Measurements from ENCODE around the gene SNX25.
A peak's percentile ranks its signal among the peaks of the same experiment; 100 is the strongest.

SNX25 gene

DNA sequence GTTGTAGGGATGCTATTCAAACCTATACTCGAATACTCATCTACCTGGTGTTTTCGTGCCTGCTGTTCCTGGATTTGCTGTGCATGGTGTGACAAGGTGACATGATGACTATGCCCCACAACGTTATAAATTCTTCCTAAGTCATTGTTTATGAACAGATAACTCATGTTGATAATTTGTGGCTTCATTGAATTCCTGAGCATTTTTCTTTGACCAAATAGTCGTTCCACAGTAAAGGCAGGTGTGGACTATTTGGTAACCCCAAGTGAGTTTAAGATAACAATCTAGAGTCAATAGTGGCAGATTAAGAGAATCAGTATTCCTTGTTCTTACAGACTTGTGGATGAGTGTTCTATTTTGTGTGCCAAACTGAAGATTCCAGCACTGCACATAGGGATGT lies 59.9 kb downstream of the SNX25 start:
- DNase-seq: no peak

GRCh38 chr4:185270037-185270436 lies 60.6 kb downstream of the SNX25 start:
- no peak for DNase-seq

DNA sequence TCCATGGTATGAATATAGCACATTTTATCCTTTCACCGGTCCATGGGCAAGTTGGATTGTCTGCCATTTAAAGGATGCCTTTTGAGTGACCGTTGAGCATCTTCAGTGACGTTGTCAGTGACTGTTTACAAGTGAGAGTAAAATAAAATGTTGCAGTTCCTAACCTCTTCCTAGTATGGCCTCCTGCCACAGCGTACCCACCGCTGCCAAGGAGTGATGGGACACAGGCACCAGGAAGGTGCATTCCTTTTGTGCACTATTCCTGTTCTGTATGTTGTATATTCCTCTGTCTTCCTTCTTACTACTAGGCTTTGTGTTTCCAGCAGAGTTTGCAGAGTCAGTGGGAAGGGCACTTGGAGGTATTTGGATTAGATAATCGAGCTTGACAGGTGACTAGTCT lies 61.5 kb downstream of the SNX25 start:
- DNase-seq: no peak

GRCh38 chr4:185272245-185272644 lies 62.8 kb downstream of the SNX25 start:
- no peak for DNase-seq

DNA sequence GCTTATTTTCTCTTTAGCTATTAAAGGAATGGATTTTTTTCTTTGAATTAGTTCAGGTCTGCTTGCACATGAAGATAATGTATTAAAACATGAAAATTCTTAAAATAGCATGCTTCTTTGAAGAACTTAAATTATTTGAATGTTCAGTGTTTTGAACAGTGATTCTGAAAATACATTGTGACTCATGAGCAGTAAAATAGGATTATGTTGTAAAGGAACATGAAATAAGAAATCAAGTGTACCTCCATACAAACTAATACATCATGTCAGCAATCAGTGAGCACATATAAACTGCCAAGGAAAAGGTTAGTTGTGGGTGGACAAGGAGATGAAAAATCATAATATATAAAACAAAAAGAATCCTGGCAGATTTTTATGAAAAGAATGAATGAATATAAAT lies 66.1 kb downstream of the SNX25 start:
- DNase-seq: no peak

- no peak for DNase-seq
Measured at GRCh38 chr4:185276036-185276435, 66.6 kb downstream of the SNX25 start.

- DNase-seq: no peak
Measured at GRCh38 chr4:185278716-185279115, 69.3 kb downstream of the SNX25 start.

DNA sequence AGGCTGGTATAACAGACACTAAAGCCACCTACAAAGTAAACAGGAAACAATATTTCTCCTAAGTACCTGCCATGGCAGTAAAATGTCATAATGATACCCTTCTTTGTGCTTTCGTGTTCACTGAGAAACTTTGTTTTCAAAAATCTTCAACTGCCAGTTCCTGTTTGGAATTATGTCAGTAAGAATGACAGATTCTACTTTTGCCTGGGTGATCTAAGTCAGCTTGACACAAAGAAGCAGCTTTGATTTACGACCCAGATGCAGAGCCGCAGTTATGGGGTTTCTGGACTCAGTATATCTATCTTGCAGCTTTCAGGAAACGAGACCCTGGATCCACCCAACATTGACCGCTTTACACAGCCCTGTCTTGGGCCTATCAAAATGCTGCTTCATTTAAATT lies 71.2 kb downstream of the SNX25 start:
- DNase-seq: no peak

DNA sequence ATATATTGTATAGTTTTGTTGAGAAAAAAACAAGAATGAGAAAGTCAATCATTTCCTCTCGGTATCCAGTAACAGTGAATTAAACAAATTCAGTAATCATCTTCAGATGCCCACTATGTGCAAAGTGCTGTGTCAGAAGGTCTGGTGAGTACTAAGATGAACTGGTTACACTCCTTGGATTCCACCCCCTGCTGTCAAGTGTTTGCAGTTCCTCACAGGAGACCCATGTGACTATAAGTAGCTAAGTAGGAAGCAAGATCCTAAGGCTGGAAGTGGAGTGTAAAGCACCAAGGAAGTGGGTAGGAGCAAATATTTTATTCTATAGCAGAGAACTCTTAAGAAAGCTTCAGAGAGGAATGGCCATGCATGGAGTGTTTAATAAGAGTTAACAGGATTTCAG lies 73.6 kb downstream of the SNX25 start:
- no peak for DNase-seq

DNA sequence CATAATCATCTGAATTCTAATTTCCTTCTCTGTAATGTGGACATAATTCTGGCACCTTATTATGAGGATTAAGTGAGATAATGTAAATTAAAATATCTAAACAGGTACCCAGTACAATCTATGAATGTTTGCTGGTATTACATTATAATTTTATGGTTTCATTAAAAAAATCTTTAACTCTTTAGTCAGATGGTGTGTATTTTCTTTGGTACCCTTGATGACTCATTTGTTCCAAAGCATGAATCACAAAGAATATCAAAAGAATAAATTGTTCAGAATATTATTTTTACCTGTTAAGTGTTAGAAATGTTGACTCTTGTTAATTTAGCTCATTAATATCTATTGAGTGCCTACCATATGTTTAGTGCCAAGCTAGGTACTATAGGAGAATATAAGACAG lies 74.3 kb downstream of the SNX25 start:
- DNase-seq: no peak

DNA sequence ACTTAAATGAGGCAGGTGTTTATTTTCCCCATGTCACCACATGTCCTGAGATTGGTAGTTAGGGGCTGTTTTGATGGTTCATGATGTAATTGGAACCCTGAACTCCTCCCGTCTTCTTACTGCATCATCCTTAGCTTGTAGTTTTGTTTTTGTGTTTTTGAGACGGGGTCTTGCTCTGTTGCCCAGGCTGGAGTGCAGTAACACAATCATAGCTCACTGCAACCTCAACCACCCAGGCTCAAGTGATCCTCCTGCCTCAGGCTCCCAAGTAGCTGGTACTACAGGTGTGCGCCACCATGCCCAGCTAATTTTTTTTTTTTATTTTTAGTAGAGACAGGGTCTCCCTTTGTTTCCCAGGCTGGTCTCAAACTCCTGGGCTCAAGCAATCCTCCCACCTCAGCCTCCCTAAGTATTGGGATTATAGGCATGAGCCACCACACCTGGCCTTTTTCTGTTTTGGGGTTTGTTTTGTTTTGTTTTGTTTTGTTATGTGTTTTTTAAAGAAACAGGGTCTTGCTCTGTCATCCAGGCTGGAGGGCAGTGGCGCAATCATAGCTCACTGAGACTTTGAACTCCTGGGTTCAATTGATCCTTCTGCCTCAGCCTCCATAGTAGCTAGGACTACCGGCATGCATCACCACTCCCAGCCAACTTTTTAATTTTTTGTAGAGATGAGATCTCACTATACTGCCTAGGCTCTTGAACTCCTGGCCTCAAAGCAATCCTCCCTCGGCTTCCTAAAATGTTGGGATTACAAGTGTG lies 76.4 kb downstream of the SNX25 start:
- DNase-seq: no peak

GRCh38 chr4:185286571-185286970 lies 77.2 kb downstream of the SNX25 start:
- DNase-seq: no peak

DNA sequence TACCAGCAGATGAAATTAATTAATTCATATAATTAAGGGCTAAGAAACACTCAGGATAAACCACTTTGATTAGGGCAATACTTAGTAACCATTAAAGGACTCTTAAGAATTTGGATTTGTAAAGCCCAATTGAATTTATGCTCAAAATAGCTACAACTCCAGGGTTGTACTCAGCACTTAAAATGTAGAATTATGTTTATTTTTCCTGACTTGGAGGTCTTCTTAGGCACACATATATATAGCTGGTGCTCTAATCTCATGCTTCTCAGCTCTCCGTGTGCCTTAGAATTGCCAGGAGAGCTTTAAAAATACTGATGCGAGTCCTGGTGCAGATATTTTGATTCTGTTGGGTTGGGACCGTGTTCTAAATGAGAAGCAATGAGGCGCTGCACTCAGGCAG lies 77.6 kb downstream of the SNX25 start:
- DNase-seq: no peak

DNA sequence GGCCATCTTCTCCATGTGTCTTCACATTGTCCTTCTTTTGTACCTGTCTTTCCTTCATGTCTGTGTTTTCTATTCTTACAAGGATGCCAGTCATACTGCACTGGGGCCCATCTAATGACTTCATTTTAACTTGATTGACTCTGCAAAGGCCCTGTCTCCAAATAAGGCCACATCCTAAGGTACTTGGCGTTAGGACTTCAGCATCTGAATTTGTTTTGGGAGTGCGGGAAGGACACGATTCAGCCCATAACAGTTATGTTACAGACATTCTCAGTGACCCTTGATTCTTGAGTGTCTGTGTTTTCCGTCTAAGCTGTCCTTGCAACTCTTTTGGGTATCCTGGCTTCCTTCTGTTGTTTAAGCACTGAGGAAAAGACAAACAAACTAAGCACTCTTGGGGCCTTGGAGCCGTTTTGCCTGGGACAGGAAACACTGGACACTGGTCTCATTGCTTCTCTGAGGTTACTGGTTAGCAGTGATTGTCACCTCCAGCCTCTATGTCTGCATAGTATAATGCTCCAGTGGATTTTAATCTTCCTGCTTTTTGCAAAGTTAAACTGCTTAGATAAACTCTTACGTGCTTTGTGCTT lies 80.7 kb downstream of the SNX25 start:
- no peak for DNase-seq

GRCh38 chr4:185290656-185291055 lies 81.3 kb downstream of the SNX25 start:
- DNase-seq: no peak

DNA sequence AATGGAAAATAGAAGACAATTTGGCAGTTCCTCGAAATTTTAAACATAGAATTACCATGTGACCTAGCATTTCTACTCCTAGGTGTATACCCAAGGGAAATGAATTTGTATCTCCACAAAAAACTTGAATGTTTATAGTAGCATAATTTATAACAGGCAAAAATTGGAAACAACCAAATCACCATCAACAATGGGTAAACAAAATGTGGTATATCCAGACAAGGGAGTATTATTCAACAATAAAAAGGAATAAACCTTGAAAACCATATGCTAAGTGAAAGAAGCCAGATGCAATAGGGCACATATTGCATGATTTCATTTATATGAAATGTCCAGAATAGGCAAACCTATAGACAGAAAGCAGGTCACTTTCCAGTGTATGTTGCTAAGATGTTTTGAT lies 83.8 kb downstream of the SNX25 start:
- DNase-seq: no peak

- DNase-seq: no peak
Measured at GRCh38 chr4:185296665-185297460, 87.5 kb downstream of the SNX25 start.

GRCh38 chr4:185298728-185299430 lies 89.5 kb downstream of the SNX25 start:
- no peak for DNase-seq

DNA sequence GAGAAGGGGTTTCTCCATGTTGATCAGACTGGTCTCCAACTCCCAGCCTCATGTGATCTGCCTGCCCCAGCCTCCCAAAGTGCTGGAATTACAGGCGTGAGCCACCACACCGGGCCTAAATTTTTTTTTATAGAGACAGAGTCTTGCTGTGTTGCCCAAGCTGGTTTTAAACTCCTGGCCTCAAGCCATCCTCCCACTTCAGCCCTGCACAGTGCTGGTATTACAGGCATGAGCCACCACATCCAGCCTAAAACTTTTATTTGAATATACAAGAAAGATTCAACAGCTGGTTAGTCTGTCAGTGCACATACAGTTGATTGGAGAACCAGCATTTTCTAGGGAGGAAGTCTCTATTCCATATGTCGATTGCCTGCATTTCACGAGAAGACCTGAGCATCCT lies 95.1 kb downstream of the SNX25 start:
- DNase-seq: no peak

- peak in 1 of 2 donors; percentile 6 for DNase-seq
Measured at GRCh38 chr4:185304944-185305690, 95.7 kb downstream of the SNX25 start.

DNA sequence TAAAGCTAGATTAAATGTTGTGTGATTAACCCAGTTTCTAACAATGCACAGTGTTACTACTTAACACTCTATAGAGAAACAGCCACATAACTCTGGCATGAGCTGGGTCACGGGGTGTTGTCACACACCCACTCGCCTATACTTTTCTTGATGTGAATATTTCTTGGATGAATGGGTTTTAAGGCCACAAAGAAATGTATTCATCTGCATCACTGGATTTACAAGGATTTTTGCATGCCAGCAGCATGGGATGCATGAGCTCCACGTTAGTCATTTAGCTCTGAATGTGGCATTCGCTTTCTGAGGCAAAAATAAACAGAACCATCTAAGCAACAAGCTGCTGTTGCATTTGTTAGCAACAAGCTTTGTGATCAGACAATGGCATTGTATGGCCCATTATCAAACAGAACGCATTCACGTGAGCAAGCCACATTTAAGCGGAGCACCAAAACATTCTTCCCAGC lies 96.6 kb downstream of the SNX25 start:
- DNase-seq: no peak

GRCh38 chr4:185307136-185307950 lies 97.9 kb downstream of the SNX25 start:
- no peak for DNase-seq

Data from activated CD4-positive, alpha-beta T cell treated with anti-CD3 and anti-CD28 coated beads for 4 hours (primary cell).